ENCODE measurements around the gene PKHD1.

The PKHD1 gene

GRCh38 chr6:51844336-51844735, 243.1 kb downstream of the PKHD1 start:
- DNase-seq: no peak

GRCh38 chr6:51843456-51844056, 243.9 kb downstream of the PKHD1 start:
- DNase-seq: no peak

GRCh38 chr6:51842804-51843378, 244.5 kb downstream of the PKHD1 start:
- DNase-seq: no peak

- no peak for DNase-seq
These were observed 245.2 kb downstream of the PKHD1 start for GRCh38 chr6:51842061-51842803.

GRCh38 chr6:51841626-51842025, 245.8 kb downstream of the PKHD1 start:
- DNase-seq: no peak

GRCh38 chr6:51839726-51840374, 247.6 kb downstream of the PKHD1 start:
- no peak for DNase-seq

GRCh38 chr6:51830666-51831065, 256.7 kb downstream of the PKHD1 start:
- DNase-seq: no peak

- DNase-seq: no peak
These were observed 259.8 kb downstream of the PKHD1 start for GRCh38 chr6:51827580-51827979.

- DNase-seq: no peak
These were observed 262.5 kb downstream of the PKHD1 start for GRCh38 chr6:51824940-51825339.

- DNase-seq: no peak
These were observed 266.9 kb downstream of the PKHD1 start for GRCh38 chr6:51820555-51820954.

GRCh38 chr6:51818520-51819022, 268.8 kb downstream of the PKHD1 start:
- DNase-seq: no peak

- no peak for DNase-seq
These were observed 269.6 kb downstream of the PKHD1 start for GRCh38 chr6:51817832-51818231.

GRCh38 chr6:51814418-51814817, 273.0 kb downstream of the PKHD1 start:
- DNase-seq: no peak

- DNase-seq: no peak
These were observed 273.5 kb downstream of the PKHD1 start for GRCh38 chr6:51813904-51814303.

- DNase-seq: no peak
These were observed 275.2 kb downstream of the PKHD1 start for GRCh38 chr6:51812231-51812630.

- no peak for DNase-seq
These were observed 281.9 kb downstream of the PKHD1 start for GRCh38 chr6:51805517-51805916.

GRCh38 chr6:51800603-51801002, 286.8 kb downstream of the PKHD1 start:
- no peak for DNase-seq

GRCh38 chr6:51793393-51793792, 294.0 kb downstream of the PKHD1 start:
- DNase-seq: no peak

GRCh38 chr6:51792273-51793030, 295.0 kb downstream of the PKHD1 start:
- no peak for DNase-seq

GRCh38 chr6:51790946-51791345, 296.5 kb downstream of the PKHD1 start:
- no peak for DNase-seq

GRCh38 chr6:51788121-51788520, 299.3 kb downstream of the PKHD1 start:
- DNase-seq: no peak

GRCh38 chr6:51778666-51779065, 308.7 kb downstream of the PKHD1 start:
- no peak for DNase-seq

GRCh38 chr6:51777618-51778017, 309.8 kb downstream of the PKHD1 start:
- no peak for DNase-seq
